Suprapubic skin (tissue), 4 donors: ENCODE data around the gene IER5. TPM values are rescaled to one million over a fixed set of nuclear protein-coding genes. Genes with fewer than 3 reads are reported as not detected.

Experiments used
- DNase-seq, 2 donors: peaks; one replicate each; pipeline ENCODE4 v3.0.0-alpha.2; 2019; ENCODE audit warnings: low spot score in 2 of 2
- H3K27ac ChIP-seq: fragments of 200-600 bp; sonication (generic); one replicate; pipeline ENCODE4 v1.5.1; 2019
- H3K27me3 ChIP-seq: fragments of 200-600 bp; sonication (generic); one replicate; pipeline ENCODE4 v1.5.1; 2019
- H3K36me3 ChIP-seq: fragments of 200-600 bp; sonication (generic); one replicate; pipeline ENCODE4 v1.5.1; 2019
- H3K4me1 ChIP-seq: fragments of 200-600 bp; sonication (generic); one replicate; pipeline ENCODE4 v1.5.1; 2019
- H3K4me3 ChIP-seq: fragments of 200-600 bp; sonication (generic); one replicate; pipeline ENCODE4 v1.5.1; 2019; ENCODE audit warnings: mild to moderate bottlenecking
- H3K9me3 ChIP-seq: fragments of 200-600 bp; sonication (generic); one replicate; pipeline ENCODE4 v1.5.1; 2019
- CTCF ChIP-seq, 2 donors: fragments of 200-600 bp in 1 of 2; fragments of 450-650 bp in 1 of 2; sonication (generic) in 1 of 2; IDR thresholded peaks; one replicate each; pipeline ENCODE4 v1.5.1; 2016 to 2019; ENCODE audit warnings: antibody characterized with exemption in 2 of 2, mild to moderate bottlenecking in 1 of 2, moderate library complexity in 1 of 2
- EP300 ChIP-seq: sonication (generic); formaldehyde crosslinking; IDR thresholded peaks from one replicate; pipeline ENCODE4 v1.6.1; 2017; ENCODE audit warnings: antibody characterized with exemption
- POLR2A ChIP-seq, 2 donors: fragments of 450-650 bp; IDR thresholded peaks; one replicate each; pipeline ENCODE4 v1.6.1; 2017; ENCODE audit warnings: antibody characterized with exemption in 2 of 2, mild to moderate bottlenecking in 2 of 2, moderate library complexity in 2 of 2
- POLR2AphosphoS5 ChIP-seq, 3 donors: sonication (generic); formaldehyde crosslinking; IDR thresholded peaks; one replicate each; pipeline ENCODE4 v1.6.1; 2017; ENCODE audit warnings: antibody characterized with exemption in 3 of 3
- WGBS: methylation state at CpG from one replicate; pipeline ENCODE4 v1.1.5; 2018; 5-methylcytosine and 5-hydroxymethylcytosine counted together
- total RNA-seq, 4 donors: library from RNA; depleted of rRNA; stranded (reverse); fragments of >200 nt; gene quantifications; one replicate each; pipeline ENCODE4 v1.1.0, GENCODE V29; 2016

The IER5 gene
- total RNA-seq, 4 donors from 2014 or later = 11.3 to 30.4 (median 24.4) TPM

- no peaks in the 10 kb centered on the region for H3K36me3 ChIP-seq
- no peak overlapping the region for H3K27ac ChIP-seq
- 23% methylated on average over 11 of the region's 11 CpGs for WGBS
- no peaks in the 10 kb centered on the region for H3K27me3 ChIP-seq
- H3K4me3 ChIP-seq = no peak overlapping the region
- H3K4me1 ChIP-seq = peaks cover 70% of the 10 kb centered on the region
- DNase-seq = no peak
- no peak for TF ChIP-seq POLR2AphosphoS5 (IDR thresholded peaks at IDR 0.05)
- no peak for TF ChIP-seq POLR2A (IDR thresholded peaks at IDR 0.05)
- no peak for TF ChIP-seq EP300
- TF ChIP-seq CTCF (IDR thresholded peaks at IDR 0.05) = no peak
- no peaks in the 10 kb centered on the region for H3K9me3 ChIP-seq
Measured at GRCh38 chr1:181099152-181100014, 10.9 kb downstream of the IER5 start.

- H3K27me3 ChIP-seq = no peaks in the 10 kb centered on the region
- no peaks in the 10 kb centered on the region for H3K36me3 ChIP-seq
- H3K4me1 ChIP-seq = peaks cover 66% of the 10 kb centered on the region
- H3K27ac ChIP-seq = no peak overlapping the region
- H3K4me3 ChIP-seq = no peak overlapping the region
- 41% methylated on average over 10 of the region's 10 CpGs for WGBS
- TF ChIP-seq POLR2A (IDR thresholded peaks at IDR 0.05) (no peak), POLR2AphosphoS5 (IDR thresholded peaks at IDR 0.05) (no peak), EP300 (no peak), CTCF (IDR thresholded peaks at IDR 0.05) (no peak)
- no peak for DNase-seq
- no peaks in the 10 kb centered on the region for H3K9me3 ChIP-seq
Measured at GRCh38 chr1:181100015-181100905, 11.8 kb downstream of the IER5 start.

GRCh38 chr1:181100934-181101333 lies 12.4 kb downstream of the IER5 start:
- no peaks in the 10 kb centered on the region for H3K9me3 ChIP-seq
- no peak overlapping the region for H3K27ac ChIP-seq
- H3K4me3 ChIP-seq = no peak overlapping the region
- H3K36me3 ChIP-seq = no peaks in the 10 kb centered on the region
- no peak for DNase-seq
- TF ChIP-seq EP300 (no peak), POLR2A (IDR thresholded peaks at IDR 0.05) (no peak), CTCF (IDR thresholded peaks at IDR 0.05) (no peak), POLR2AphosphoS5 (IDR thresholded peaks at IDR 0.05) (no peak)
- H3K27me3 ChIP-seq = no peaks in the 10 kb centered on the region
- WGBS = 90% methylated on average over 4 of the region's 4 CpGs
- peaks cover 65% of the 10 kb centered on the region for H3K4me1 ChIP-seq

- WGBS = 63% methylated on average over 9 of the region's 9 CpGs
- TF ChIP-seq POLR2A (IDR thresholded peaks at IDR 0.05) (no peak), POLR2AphosphoS5 (IDR thresholded peaks at IDR 0.05) (no peak), CTCF (IDR thresholded peaks at IDR 0.05) (no peak), EP300 (no peak)
- Histone ChIP-seq H3K27ac (no peak overlapping the region), H3K4me3 (no peak overlapping the region), H3K36me3 (no peaks in the 10 kb centered on the region), H3K9me3 (no peaks in the 10 kb centered on the region), H3K4me1 (peaks cover 67% of the 10 kb centered on the region), H3K27me3 (no peaks in the 10 kb centered on the region)
- DNase-seq = no peak
Measured at GRCh38 chr1:181101581-181102226, 13.2 kb downstream of the IER5 start.
